ENCODE results near the gene SPAG16.

Gene SPAG16

DNA sequence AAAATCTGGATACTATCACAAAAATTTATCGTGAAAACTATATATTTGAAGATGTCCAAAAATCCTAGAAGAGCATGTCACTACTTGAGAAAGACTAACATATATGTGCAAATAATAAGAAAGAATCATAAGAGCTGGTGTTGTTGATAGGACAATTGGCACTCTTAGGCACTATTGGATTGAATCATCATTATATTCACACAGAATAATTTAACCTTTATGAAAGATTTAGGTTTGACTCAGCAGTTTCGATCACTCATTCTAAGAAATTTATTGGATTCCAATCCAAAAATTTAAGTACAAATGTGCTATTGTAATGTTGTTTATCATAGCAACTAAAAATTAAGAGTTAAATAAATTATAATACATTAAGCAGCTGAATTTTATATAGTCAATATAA lies 503.6 kb downstream of the SPAG16 start:
- no peak for DNase-seq (ENCODE audit: extremely low read depth in 1 of 2, low read depth in 1 of 2)

DNA sequence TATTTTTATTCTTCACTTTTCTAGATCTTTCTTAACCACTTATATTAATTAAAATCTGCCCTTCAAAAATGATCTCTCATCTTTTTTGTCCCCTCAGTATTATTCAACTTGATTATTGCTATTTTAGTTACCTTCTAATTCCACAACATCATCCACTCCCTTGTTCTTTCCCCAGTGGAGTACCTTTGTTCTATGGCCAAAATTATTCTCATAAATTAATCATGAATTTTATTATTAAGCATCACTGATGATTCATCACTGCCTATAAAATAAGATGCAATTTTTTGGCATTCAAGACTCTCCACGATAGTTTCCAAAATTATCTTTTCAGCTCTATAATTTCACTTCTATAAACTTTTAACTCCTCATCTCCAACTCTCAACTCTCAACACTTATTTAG lies 505.7 kb downstream of the SPAG16 start:
- DNase-seq (ENCODE audit: extremely low read depth in 1 of 2, low read depth in 1 of 2) = no peak

DNA sequence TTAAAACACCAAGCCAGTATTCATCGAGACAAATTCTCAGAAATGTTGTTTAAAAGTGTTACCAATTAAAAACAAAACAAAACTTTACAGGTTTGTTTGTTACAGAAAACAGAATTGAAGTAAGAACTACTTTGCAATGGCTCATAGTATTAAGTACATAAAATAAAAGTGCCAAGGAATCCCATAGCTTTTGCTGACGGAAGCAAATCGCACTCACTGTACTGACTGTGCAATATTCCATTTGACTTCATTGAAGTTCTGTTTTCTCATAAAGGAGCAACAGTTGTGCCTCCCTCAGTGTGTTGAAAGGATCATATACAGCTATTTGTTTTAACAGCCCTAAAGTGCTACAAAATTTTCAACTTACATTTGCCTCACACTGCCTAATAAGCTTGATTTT lies 507.8 kb downstream of the SPAG16 start:
- DNase-seq (ENCODE audit: extremely low read depth in 1 of 2, low read depth in 1 of 2) = no peak

DNA sequence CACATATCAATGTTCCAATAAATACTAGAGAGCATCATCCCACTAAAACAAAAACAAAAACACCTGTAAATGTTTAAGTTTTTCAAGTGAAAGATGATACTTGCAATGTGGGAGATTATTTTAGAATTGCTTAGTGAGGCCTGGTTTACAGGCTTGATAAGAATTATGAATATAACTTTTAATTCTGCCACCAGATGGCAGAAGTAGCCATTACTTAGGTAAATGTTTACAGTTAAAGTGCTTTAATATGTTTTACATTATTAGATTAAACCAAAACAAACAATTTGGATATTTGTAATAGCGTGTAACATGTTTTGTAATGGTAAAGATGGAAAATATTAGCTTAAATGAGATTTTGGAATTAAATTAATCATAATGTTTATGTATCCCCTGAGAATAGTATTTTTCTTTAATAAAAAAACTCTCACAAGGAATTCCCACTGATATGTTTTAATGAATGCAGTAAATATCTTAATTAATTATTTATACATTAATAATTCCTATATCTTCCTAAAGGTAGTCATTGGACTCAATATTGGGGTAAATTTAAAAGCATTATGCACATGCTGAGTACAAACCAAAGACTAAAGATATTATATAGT lies 522.0 kb downstream of the SPAG16 start:
- no peak for DNase-seq (ENCODE audit: extremely low read depth in 1 of 2, low read depth in 1 of 2)

DNA sequence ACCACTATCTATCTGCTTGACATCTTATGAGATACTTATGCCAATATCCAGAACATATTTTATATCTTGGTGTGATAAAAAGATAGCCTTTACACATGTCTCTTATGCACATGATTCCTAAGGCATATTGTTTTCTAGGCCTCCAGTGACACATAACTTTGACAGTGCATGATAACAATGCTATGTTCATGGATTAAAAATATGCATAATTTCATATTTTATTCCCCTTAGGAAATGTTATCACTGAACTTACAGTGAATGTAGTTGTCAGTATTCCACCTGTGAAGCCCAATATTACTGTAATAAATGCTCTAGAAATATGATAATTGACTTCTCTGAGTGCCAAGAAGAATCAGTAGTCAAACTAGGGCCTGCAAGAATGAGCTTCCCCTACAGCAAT lies 532.3 kb downstream of the SPAG16 start:
- no peak for DNase-seq (ENCODE audit: extremely low read depth in 1 of 2, low read depth in 1 of 2)

DNA sequence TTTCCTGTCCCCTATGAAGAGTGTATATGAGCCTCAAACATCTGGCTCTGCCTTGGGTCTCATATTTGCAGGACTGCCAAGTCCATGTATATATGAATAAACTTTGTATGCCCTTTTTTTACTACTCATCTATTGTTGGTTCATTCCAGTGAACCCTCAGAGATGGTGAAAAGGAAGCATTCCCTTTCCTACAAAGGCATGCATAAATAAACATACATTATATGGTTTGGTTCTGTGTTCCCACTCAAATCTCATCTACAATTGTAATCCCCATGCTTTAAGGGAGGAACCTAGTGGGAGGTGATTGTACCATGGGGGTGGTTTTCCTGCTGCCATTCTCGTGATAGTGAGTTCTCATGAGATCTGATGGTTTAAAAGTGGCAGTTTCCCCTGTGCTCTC lies 534.2 kb downstream of the SPAG16 start:
- DNase-seq (ENCODE audit: extremely low read depth in 1 of 2, low read depth in 1 of 2) = no peak

DNA sequence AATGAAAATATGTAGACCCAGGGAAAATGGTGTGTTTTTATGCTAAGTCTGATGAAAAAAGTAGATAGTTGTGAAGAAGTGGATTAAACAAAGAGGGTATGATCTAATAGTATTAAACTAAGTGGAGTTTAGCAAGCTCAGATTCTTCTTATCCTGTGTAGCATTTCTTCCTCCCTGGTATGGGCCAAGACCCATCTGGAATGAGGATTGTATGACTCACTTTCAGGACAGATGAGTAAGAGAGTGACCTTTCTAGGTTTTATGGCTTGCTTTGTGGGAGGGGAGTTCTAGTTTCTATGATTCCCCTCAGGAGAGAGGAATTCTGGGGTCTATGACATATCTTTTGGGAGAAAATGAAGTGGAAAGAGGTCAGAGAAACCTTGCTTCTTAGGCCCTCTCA lies 550.1 kb downstream of the SPAG16 start:
- DNase-seq (ENCODE audit: extremely low read depth in 1 of 2, low read depth in 1 of 2) = no peak

DNA sequence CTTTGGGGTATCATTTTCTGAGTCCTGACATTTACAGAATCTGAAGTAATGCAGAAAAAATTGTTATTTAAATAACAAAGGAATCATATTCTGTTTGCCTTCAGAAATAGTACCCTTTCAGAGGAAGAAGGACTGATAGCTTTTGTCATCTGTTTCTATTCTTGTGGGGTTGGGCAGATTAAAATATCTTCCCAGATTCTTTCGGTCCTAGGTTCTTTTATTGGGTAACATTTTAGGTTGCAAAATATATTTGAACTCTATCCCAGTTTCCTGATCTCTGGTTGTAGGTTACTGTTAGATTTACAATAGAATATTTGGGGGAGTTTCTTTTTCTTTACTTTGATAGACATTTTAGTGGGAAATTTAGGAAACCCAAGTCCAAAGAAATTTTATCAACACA lies 550.5 kb downstream of the SPAG16 start:
- no peak for DNase-seq (ENCODE audit: extremely low read depth in 1 of 2, low read depth in 1 of 2)

DNA sequence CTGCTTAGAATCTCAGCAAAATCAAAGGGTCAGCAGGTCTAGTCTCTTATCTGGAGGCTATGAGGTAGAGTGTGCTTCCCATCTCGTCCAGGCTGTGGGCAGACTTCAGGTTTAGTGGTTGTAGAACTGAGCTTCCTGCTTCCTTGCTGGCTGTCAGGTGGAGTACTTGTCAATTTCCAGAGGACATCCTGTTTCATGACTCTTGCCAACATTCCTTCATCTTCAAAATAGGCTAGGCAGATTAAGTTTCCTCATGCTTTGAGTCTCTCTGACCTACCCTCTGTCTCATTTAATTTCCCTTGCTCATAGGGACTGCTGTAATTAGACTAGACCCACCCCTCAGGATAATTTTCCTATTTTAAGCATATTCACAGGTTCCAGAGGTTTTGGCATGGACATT lies 562.6 kb downstream of the SPAG16 start:
- DNase-seq (ENCODE audit: extremely low read depth in 1 of 2, low read depth in 1 of 2) = no peak

DNA sequence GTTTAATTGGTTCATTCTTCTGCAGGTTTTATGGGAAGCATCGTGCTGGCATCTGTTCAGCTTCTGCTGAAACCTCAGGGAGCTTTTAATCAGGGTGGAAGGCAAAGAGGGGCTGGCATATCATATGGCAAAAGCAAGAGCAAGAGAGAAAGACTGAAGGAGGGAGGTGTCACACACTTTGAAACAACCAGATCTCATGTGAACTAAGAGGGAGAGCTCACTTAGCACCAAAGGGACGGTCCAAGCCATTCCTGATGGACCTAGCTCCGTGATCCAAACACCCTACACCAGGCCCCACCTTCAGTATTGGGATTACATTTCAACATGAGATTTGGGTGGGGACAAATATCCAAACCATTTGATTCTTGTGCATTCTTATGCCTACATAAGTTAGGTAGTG lies 563.1 kb downstream of the SPAG16 start:
- no peak for DNase-seq (ENCODE audit: extremely low read depth in 1 of 2, low read depth in 1 of 2)

DNA sequence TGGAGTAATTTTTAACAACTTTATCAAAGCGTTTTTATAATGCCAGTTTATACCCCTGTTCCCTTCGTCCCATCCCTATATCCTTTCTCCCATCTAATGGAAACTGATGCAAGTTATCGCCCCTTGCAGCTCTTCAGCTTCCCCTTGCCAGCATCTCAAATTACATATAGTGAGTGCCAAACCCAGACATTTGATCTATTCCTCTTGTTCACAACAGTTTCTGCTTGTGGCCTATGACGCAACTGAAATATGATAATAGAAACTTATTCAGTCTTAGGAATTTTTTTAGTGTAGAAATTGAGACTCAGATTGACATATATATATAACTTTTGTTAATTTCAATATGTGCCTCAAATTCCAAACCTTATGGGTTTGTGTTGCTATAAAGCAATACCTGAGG lies 564.4 kb downstream of the SPAG16 start:
- no peak for DNase-seq (ENCODE audit: extremely low read depth in 1 of 2, low read depth in 1 of 2)

DNA sequence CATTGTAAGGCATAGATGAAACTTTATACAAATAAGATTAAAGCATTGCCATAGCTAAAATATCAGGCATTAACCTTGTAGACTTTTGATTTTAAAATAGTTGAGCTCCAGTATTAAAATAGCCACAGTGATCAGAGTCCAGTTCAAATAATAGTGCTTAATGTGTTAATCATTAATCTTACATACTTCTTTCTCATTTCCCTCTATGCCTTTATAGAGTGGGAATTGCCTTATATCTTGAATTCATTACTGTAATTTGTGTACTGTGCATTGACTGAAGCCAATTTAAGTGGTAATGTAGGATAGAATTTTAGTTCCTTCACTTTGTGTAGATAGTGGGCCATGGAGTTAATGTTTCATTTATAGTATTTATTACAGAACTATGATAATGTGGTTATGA lies 577.4 kb downstream of the SPAG16 start:
- no peak for DNase-seq (ENCODE audit: extremely low read depth in 1 of 2, low read depth in 1 of 2)

DNA sequence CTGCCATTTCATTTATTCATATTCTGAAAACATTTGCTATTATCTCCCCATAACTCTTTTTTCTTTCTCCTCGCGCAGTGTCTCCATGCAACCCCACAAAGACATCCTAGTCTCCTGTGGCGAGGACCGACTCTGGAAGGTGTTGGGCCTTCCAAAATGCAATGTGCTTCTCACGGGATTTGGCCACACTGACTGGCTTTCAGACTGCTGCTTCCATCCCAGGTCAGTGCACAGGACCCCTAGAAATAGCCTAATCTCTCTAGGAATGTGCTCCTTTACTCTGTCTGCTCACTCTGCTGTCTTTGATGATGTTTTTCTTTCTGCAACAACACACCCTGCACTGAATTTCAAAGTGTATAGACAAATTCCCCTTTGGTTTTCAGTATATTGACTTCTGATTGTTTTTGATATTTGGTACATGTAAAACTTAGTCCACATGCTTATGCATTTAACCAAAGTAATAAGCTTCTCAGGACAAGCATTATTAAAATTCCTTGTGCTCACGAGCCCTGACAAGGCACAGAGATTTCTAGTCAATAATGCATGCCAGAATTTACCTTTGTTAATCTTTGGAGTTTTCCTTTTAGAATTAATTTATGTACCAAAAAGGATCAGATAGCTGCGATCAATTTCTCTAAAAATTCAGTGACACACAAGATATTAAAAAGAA lies 578.3 kb downstream of the SPAG16 start:
- no peak for DNase-seq (ENCODE audit: extremely low read depth in 1 of 2, low read depth in 1 of 2)

DNA sequence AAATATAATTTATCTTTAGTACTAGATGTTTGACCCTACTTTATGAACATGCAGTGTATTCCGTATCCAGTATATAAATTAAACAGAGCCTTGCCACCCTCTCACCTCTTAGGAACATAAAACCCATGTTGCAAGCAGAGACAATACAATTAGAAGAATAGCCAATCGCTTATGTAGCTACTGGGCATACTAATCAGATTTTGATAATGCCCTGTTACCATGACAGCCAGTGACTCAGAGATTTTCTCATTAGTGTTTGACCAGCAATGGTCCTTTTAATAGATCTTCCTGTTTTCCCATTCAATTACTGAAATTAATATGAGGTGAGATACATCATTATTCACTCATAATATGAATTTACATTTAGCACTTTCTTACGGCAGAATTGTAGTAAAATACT lies 579.3 kb downstream of the SPAG16 start:
- DNase-seq (ENCODE audit: extremely low read depth in 1 of 2, low read depth in 1 of 2) = no peak

DNA sequence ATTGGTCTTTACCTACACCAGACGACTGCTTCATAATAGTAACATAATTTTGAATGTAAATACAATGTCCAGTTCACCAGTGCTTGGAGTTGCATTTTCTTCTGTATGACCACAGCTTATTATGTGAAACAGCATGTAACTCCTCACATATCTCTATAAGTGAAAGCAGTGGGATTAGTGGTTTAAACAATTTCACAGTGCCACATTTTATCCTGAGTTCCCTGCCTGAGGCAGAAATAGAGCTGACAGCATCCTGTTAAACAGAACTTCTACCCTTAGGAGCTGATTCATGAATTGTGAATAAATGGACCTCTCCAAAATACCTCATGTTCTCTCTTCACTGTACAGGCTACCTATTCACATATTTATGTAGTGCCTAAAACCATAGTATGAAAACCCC lies 584.3 kb downstream of the SPAG16 start:
- no peak for DNase-seq (ENCODE audit: extremely low read depth in 1 of 2, low read depth in 1 of 2)

DNA sequence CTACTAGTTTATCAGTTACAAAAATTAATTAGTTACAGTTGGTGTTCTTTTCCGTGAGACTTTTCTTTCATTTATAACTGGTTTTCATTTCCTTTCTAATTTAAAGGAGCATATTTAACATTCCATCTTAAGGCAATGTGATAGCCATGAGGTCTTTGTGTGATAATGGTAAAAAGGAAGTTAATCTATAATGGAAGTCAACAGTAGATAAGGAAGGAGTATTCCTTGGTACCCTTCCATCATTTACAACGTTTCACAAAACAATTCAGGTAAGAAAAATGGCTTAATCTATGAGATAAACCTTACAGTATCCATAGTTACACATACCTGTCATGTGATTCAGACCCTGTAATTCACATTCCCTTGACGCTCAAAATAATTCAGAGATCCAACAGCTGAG lies 601.2 kb downstream of the SPAG16 start:
- DNase-seq (ENCODE audit: extremely low read depth in 1 of 2, low read depth in 1 of 2) = no peak

DNA sequence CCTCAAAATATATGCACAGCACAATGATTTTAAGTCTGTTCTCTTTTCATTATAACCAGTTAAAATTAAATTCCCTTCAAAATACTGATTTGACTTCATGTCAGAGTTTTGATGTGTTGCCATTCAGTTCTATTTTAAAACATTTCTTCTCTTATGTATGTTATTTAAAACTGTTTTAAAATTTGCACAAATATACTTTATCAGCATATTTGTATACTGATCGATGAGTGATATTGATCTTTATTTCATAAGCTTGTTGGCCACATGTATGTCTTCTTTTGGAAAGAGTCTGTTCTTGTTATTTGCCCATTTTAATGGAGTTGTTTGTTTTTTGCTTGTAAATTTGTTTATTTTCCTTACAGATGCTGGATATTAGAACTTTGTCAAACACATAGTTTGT lies 630.2 kb downstream of the SPAG16 start:
- DNase-seq (ENCODE audit: extremely low read depth in 1 of 2, low read depth in 1 of 2) = no peak

DNA sequence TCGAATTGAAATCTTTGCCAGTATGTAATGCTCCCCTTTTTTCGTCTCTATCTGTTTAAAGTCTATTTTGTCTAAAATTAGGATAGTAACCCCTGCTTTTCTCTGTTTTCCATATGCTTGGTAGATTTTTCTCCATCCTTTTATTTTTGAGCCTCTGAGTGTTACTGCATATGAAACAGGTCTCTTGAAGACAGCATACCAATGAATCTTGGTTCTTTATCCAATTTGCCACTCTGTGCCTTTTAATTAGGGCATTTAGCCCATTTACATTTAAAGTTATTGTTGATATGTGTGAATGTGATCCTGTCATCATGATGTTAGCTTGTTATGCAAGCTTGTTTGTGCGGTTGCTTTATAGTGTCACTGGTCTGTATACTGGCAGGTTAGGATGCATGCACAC lies 635.8 kb downstream of the SPAG16 start:
- no peak for DNase-seq (ENCODE audit: extremely low read depth in 1 of 2, low read depth in 1 of 2)

DNA sequence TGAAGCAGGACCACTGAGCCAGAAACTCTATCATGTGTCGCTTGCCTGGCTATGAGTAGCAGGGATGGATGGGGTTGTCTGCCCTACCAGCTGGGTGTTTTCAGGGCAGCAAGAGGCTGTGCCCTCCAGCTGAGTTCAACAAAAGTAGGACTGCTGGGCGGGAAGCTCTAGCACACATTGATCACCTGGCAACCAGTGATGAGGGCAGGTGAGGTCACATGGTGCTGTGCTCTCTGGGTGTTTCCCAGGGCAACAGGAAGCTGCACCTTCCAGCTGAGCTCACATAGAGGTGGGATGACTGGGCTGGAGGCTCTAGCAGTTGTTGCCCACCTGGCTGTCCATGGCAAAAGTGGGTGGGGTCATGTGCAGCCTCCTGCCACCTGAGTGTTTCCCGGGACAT lies 639.3 kb downstream of the SPAG16 start:
- no peak for DNase-seq (ENCODE audit: extremely low read depth in 1 of 2, low read depth in 1 of 2)

DNA sequence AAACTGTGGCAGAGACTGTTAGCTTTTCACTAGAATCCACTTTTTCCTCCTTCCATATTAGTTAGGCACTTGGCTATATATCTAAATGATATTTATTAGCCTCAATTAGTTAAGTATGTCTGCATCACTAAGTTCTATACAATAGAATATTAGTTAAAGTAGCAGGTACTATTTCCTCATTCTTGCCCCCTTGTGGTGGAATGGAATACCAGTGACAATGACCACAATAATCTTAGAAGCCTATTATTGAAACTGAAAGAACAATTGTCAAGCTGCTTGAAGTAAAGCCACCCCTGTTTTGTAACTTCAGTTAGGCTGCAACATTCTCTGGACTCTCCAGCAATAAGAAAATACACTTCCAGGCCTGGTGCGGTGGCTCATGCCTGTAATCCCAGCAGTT lies 650.3 kb downstream of the SPAG16 start:
- no peak for DNase-seq (ENCODE audit: extremely low read depth in 1 of 2, low read depth in 1 of 2)

DNA sequence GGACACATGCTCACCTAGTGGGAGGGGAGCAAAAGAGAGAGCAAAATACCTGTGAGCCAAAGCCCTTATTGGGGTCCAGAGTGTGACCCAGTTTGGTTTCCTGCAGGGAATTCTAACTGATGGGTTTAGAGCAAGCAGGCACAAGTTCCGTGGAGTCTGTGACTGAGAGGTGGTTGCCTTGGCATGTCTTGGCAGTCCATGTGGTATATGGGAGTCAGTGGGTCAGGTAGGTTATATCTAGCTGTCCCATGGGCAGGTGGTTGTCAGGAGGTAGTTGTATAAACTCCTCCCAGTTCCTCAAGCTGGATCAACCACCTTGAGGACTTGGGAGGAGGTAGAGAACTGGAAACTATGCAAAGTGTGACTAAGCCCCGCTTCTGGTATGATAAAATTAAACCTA lies 673.8 kb downstream of the SPAG16 start:
- no peak for DNase-seq (ENCODE audit: extremely low read depth in 1 of 2, low read depth in 1 of 2)

DNA sequence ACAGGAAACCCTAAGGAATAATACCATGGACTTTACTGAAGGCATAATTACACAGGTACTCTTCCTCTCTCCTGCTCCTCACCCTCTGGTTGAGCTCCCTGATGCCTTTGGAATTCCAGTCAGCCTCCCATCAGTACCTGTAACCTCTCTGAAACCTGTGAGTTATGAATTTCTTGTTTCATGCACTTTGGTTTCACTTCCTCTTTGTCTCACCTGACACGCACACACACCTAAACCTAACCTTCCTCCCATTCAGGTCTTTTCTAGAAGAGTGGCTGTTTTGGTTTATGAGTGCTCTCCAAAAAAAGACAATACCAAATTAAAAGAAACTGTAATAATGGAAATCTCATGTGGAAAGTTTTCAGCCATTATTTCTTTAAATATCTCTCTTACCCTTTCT lies 675.3 kb downstream of the SPAG16 start:
- DNase-seq (ENCODE audit: extremely low read depth in 1 of 2, low read depth in 1 of 2) = no peak

DNA sequence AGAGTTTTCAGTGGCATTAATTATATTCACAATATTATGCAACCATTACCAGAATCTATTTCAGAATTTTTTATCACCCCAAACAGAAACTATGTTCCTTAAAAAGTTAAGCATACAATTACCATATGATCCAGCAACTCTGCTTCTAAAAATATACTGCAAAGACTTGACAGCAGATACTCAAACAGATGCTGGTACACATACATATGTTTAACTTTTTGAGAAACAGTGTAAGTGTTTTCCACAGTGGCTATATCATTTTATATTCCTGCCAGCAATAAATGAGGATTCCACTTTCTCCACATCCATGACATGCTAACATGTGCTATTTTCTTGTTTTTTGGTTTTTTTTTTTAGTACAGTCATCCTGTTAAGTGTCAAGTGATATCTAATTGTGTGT lies 687.3 kb downstream of the SPAG16 start:
- no peak for DNase-seq (ENCODE audit: extremely low read depth in 1 of 2, low read depth in 1 of 2)

All from activated CD8-positive, alpha-beta memory T cell treated with anti-CD3 and anti-CD28 coated beads for 1 hour (primary cell).